Measurements from ENCODE around the gene PLA2G6. TPM values are rescaled to one million over a fixed set of nuclear protein-coding genes. Genes with fewer than 3 reads are reported as not detected.

Gene PLA2G6, protein sequence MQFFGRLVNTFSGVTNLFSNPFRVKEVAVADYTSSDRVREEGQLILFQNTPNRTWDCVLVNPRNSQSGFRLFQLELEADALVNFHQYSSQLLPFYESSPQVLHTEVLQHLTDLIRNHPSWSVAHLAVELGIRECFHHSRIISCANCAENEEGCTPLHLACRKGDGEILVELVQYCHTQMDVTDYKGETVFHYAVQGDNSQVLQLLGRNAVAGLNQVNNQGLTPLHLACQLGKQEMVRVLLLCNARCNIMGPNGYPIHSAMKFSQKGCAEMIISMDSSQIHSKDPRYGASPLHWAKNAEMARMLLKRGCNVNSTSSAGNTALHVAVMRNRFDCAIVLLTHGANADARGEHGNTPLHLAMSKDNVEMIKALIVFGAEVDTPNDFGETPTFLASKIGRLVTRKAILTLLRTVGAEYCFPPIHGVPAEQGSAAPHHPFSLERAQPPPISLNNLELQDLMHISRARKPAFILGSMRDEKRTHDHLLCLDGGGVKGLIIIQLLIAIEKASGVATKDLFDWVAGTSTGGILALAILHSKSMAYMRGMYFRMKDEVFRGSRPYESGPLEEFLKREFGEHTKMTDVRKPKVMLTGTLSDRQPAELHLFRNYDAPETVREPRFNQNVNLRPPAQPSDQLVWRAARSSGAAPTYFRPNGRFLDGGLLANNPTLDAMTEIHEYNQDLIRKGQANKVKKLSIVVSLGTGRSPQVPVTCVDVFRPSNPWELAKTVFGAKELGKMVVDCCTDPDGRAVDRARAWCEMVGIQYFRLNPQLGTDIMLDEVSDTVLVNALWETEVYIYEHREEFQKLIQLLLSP
- total RNA-seq: 10 to 100 TPM; 52.4 to 53.6 TPM

DNA sequence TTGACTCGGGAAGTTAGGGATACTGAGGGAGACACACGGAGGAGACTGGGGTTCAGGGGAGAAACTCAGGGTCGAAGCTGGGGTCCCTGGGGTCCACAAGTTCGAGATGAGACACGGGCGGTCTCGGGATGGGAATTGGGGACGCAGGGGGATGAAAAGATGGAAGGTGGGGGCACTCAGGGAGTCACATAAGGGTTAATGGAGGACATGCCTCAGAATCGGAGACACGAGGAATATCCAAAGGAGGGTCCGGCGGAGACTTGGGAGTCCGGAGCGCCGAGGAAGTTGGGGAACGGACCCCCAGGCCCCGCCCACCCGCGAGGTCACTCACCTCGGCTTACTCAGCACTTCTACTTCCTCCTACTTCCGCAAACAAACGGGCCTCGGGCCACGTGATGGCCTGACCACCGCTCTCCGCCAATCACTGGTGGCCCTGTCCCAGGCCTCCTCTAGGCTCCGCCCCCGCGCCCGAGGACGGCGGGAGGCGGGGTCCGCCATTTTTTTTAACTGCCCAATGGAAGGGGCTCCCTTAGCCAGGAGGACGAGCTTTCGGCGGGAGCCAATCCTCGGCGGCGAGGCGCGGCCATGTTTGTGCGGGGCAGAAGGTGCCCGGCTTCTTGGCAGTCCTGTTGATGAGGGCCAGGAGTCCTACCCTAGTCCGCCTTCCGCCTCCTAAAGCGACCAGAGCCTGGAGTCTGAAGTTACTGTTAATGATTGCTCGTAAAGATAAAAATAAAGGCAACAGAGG lies at the start of gene PLA2G6:
Gene PLA2G6 (minus strand): TSS at position 378 of the 748 bp plus-strand sequence. CDS start 12,404 bp downstream, outside the sequence.
- ATAC-seq: peak; percentile 96
- POLR2A ChIA-PET: interaction anchor here (0.6 to 2.8 kb wide), 8 partner anchors 13 to 125 kb away, joined by 3 to 21 read pairs (median 4); partner anchors contain the start of gene MAFF
- H3K4me3 Mint-ChIP-seq: peak within 1 kb of the TSS; percentile 94

DNA sequence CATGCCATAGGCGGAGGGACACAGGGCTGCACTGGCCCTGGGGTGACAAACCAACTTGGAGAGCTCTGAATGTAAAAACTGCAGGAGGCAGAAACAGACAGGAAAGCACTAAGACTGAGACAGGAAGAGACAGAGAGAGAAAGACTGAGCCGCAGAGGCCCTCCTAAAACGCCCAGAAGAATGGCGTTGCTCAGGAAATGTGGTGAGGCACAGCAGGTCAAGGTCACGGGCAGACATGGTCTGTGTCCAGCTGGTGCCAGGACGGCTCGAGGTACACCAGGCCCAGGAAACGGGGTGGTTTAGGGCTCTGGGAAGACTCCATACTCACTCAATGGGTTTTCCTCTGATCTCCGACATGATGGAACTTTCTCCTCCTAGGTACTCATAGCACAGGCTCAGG lies 49.3 kb upstream of the PLA2G6 start:
- Mint-ChIP-seq H3K4me3 (no peak overlapping the region), H3K27ac (no peak overlapping the region)

More for the DNA sequence above, at the start of gene PLA2G6:
- Mint-ChIP-seq H3K9me3 (no peaks in the 10 kb centered on the region), H3K36me3 (ENCODE audit: low read depth) (peaks cover 4% of the 10 kb centered on the region), H3K4me1 (ENCODE audit: low read depth) (peaks cover 41% of the 10 kb centered on the region), H3K27ac (peak within 1 kb of the TSS; percentile 97), H3K27me3 (no peaks in the 10 kb centered on the region)
- CTCF ChIA-PET: interaction anchor here (1.0 to 2.9 kb wide), 3 partner anchors 21 to 129 kb away, joined by 4 to 11 read pairs (median 6); partner anchors contain the start of gene MAFF
- intact Hi-C loops (cut with micrococcal nuclease): no loop called here
- peak; percentile 99 for DNase-seq
- TF ChIP-seq, protein P1, sequence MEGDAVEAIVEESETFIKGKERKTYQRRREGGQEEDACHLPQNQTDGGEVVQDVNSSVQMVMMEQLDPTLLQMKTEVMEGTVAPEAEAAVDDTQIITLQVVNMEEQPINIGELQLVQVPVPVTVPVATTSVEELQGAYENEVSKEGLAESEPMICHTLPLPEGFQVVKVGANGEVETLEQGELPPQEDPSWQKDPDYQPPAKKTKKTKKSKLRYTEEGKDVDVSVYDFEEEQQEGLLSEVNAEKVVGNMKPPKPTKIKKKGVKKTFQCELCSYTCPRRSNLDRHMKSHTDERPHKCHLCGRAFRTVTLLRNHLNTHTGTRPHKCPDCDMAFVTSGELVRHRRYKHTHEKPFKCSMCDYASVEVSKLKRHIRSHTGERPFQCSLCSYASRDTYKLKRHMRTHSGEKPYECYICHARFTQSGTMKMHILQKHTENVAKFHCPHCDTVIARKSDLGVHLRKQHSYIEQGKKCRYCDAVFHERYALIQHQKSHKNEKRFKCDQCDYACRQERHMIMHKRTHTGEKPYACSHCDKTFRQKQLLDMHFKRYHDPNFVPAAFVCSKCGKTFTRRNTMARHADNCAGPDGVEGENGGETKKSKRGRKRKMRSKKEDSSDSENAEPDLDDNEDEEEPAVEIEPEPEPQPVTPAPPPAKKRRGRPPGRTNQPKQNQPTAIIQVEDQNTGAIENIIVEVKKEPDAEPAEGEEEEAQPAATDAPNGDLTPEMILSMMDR (IDR thresholded peaks at IDR 0.05): no peak

DNA sequence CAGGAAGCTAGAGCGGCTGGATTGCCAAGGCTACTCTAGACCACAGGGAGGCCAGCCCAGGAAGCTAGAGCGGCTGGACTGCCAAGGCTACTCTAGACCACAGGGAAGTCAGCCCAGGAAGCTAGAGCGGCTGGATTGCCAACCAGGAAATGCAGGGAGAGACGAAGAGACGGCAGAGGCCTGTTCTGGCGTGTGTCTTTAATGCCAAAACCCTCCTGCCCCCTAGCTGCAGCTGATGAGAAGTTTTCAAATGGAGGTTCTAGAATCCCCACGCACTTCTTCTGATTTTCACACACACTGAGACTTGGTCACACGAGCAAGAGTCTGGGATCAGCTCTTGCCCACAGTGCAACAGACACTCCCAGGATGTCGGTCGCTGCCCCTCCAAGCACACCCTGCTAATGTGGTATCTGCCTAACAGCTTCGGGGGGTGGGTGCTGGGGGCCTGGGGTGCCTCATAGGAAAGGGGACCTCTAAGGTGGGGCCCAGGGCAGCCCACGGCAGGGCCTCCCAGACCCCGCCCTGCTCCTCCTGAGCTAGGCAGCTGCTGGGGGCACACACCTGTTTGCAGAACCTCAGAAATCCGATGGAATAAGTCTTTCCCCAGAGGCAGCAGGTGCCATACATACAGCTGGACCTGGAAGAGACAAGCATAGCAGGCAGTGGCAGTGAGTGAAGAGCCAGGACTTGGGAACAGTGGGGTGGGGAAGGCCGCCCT lies 48.6 kb upstream of the PLA2G6 start:
- H3K4me3 Mint-ChIP-seq: no peak overlapping the region
- peak; percentile 61 for ATAC-seq
- peaks cover 9% of the 10 kb centered on the region for H3K36me3 Mint-ChIP-seq (ENCODE audit: low read depth)
- H3K27ac Mint-ChIP-seq: no peak overlapping the region
- intact Hi-C loops (cut with micrococcal nuclease): no loop called here
- POLR2A ChIA-PET: no interaction called here
- TF ChIP-seq, protein P1 (IDR thresholded peaks at IDR 0.05): peak; percentile 59
- H3K4me1 Mint-ChIP-seq (ENCODE audit: low read depth): no peaks in the 10 kb centered on the region
- no peaks in the 10 kb centered on the region for H3K27me3 Mint-ChIP-seq
- no peaks in the 10 kb centered on the region for H3K9me3 Mint-ChIP-seq
- CTCF ChIA-PET: interaction anchor here (0.7 to 3.0 kb wide), 13 partner anchors 20 to 178 kb away, joined by 3 to 30 read pairs (median 3); partner anchors contain the start of gene PICK1
- DNase-seq: peak; percentile 66

More for the DNA sequence above, 49.3 kb upstream of the PLA2G6 start:
- no peaks in the 10 kb centered on the region for H3K9me3 Mint-ChIP-seq
- DNase-seq (no peak), ATAC-seq (no peak)
- ChIA-PET POLR2A (no interaction called here), CTCF (interaction anchor here (0.9 to 3.0 kb wide), 9 partner anchors 19 to 179 kb away, joined by 3 to 30 read pairs (median 5); partner anchors contain the start of gene PICK1)
- intact Hi-C loops (cut with micrococcal nuclease): no loop called here
- H3K36me3 Mint-ChIP-seq (ENCODE audit: low read depth): peaks cover 9% of the 10 kb centered on the region
- no peaks in the 10 kb centered on the region for H3K4me1 Mint-ChIP-seq (ENCODE audit: low read depth)
- H3K27me3 Mint-ChIP-seq: no peaks in the 10 kb centered on the region
- TF ChIP-seq, protein P1 (IDR thresholded peaks at IDR 0.05): no peak

DNA sequence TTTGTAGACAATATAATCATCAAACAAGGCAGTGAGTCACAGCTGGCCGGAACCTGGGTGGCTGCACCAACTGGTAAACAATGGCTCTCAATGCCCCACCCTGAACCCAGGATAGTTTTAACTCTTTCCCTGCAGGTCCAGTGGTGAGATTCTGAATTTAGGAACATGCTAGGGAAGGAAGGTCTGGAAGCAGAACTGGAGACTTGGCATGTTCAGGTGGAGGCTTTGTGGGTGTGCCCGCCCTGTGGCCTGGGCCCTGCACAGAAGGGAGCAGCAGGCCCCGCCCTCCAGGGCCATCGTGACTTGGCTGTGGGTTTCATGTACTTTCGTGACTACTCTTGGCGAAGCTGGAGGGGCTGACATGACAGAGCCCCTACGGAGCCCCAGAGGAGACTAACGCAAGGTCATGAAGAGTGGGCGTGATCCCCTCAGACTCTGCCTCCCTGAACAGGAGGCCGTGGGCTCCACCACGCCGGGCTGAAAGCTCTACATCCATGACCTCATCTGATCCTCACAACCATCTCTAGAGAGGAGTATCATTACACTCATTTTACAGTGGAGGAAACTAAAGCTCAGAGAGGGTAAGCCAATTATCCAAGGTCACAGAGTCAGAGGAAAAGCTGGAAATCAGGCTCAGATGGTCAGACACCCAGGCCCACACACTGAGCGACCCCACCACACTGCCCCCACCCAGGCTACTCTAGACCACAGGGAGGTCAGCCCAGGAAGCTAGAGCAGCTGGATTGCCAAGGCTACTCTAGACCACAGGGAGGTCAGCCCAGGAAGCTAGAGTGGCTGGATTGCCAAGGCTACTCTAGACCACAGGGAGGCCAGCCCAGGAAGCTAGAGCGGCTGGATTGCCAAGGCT lies 47.5 kb upstream of the PLA2G6 start:
- ATAC-seq: peak; percentile 17
- TF ChIP-seq, protein P1 (IDR thresholded peaks at IDR 0.05): no peak
- Mint-ChIP-seq H3K9me3 (no peaks in the 10 kb centered on the region), H3K4me3 (no peak overlapping the region), H3K27ac (no peak overlapping the region), H3K27me3 (no peaks in the 10 kb centered on the region), H3K36me3 (ENCODE audit: low read depth) (peaks cover 9% of the 10 kb centered on the region), H3K4me1 (ENCODE audit: low read depth) (no peaks in the 10 kb centered on the region)
- intact Hi-C loops (cut with micrococcal nuclease): no loop called here
- DNase-seq: no peak
- ChIA-PET CTCF (interaction anchor here (0.7 to 3.0 kb wide), 9 partner anchors 21 to 177 kb away, joined by 3 to 30 read pairs (median 4); partner anchors contain the start of gene PICK1), POLR2A (no interaction called here)

Data from activated CD8-positive, alpha-beta T cell treated with anti-CD3 and anti-CD28 coated beads for 36 hours (primary cell).